Measurements from ENCODE around the gene IRF5.

The IRF5 gene

GRCh38 chr7:128948976-128949760 is 11.4 kb downstream of the IRF5 start:
- peaks cover 96% of the 10 kb centered on the region for H3K36me3 ChIP-seq (ENCODE audit: insufficient read depth, low read length)
- H4K20me1 ChIP-seq (ENCODE audit: insufficient read depth, low read length, poor library complexity, severe bottlenecking), result peaks cover 6% of the 10 kb centered on the region

DNA sequence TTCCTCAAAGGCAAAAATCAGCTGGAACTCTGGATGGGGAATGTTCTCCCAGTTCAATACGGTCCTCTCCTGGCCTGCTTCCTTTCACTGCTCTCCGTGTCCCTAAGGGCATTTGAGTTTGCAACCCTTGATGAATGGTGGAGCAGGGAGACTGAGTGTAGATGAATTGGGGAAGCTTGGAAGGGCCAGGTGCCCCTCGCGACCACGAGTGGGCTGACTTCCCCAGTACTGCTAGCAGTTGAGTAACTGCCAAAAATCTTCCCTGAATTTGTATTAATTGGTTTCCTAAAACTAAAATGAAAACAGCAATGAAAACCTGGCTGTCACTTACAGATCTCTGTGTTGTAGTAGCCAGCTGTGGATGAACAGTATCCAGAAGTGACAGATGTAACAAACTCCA is 13.6 kb downstream of the IRF5 start:
- Histone ChIP-seq H3F3A (ENCODE audit: low read depth) (peaks cover 3% of the 10 kb centered on the region; the same call in 1 of the 2 replicates), H3K9ac (ENCODE audit: low read depth, low read length, poor library complexity, severe bottlenecking) (no peak overlapping the region), H3K4me1 (ENCODE audit: insufficient read depth, low read length, poor library complexity, severe bottlenecking) (no peaks in the 10 kb centered on the region), H3K4me3 (ENCODE audit: low read length, poor library complexity, severe bottlenecking) (no peak overlapping the region), H3K79me2 (ENCODE audit: insufficient read depth, low read length) (peaks cover 6% of the 10 kb centered on the region; the same call in 1 of the 2 replicates), H4K20me1 (ENCODE audit: insufficient read depth, low read length, poor library complexity, severe bottlenecking) (no peaks in the 10 kb centered on the region), H3K27me3 (ENCODE audit: insufficient read depth, low read length, poor library complexity, severe bottlenecking) (no peaks in the 10 kb centered on the region), H3K36me3 (ENCODE audit: insufficient read depth, low read length) (peaks cover 94% of the 10 kb centered on the region), H3K4me2 (ENCODE audit: low read depth, low read length, poor library complexity, severe bottlenecking) (no peak overlapping the region), H3K9me2 (replicated peaks; ENCODE audit: low read depth, low read length) (no peaks in the 10 kb centered on the region), H3K9me3 (ENCODE audit: insufficient read depth, low read depth, low read length) (no peaks in the 10 kb centered on the region), H2AFZ (ENCODE audit: low read length) (no peak overlapping the region)
- TF ChIP-seq CTCF (conservative IDR thresholded peaks at IDR 0.05; ENCODE audit: low read length) (no peak), EZH2phosphoT487 (IDR thresholded peaks at IDR 0.05; ENCODE audit: borderline replicate concordance) (no peak)

More at GRCh38 chr7:128948976-128949760, 11.4 kb downstream of the IRF5 start:
- H3F3A ChIP-seq (ENCODE audit: low read depth), result peaks cover 3% of the 10 kb centered on the region; the same call in 1 of the 2 replicates
- no peak overlapping the region for H3K4me3 ChIP-seq (ENCODE audit: low read length, poor library complexity, severe bottlenecking)
- TF ChIP-seq EZH2phosphoT487 (IDR thresholded peaks at IDR 0.05; ENCODE audit: borderline replicate concordance) (no peak), CTCF (conservative IDR thresholded peaks at IDR 0.05; ENCODE audit: low read length) (no peak)
- H3K9ac ChIP-seq (ENCODE audit: low read depth, low read length, poor library complexity, severe bottlenecking), result no peak overlapping the region
- no peak overlapping the region for H2AFZ ChIP-seq (ENCODE audit: low read length)
- no peaks in the 10 kb centered on the region for H3K9me3 ChIP-seq (ENCODE audit: insufficient read depth, low read depth, low read length)
- peaks cover 28% of the 10 kb centered on the region for H3K79me2 ChIP-seq (ENCODE audit: insufficient read depth, low read length)
- no peak overlapping the region for H3K4me2 ChIP-seq (ENCODE audit: low read depth, low read length, poor library complexity, severe bottlenecking)
- no peaks in the 10 kb centered on the region for H3K27me3 ChIP-seq (ENCODE audit: insufficient read depth, low read length, poor library complexity, severe bottlenecking)
- H3K9me2 ChIP-seq (replicated peaks; ENCODE audit: low read depth, low read length), result no peaks in the 10 kb centered on the region
- peaks cover 8% of the 10 kb centered on the region for H3K4me1 ChIP-seq (ENCODE audit: insufficient read depth, low read length, poor library complexity, severe bottlenecking)

GRCh38 chr7:128954150-128954549 is 16.4 kb downstream of the IRF5 start:
- no peak overlapping the region for H3K4me3 ChIP-seq (ENCODE audit: low read length, poor library complexity, severe bottlenecking)
- H3K9ac ChIP-seq (ENCODE audit: low read depth, low read length, poor library complexity, severe bottlenecking), result no peak overlapping the region
- H3F3A ChIP-seq (ENCODE audit: low read depth), result peaks cover 3% of the 10 kb centered on the region; the same call in 1 of the 2 replicates
- H3K4me2 ChIP-seq (ENCODE audit: low read depth, low read length, poor library complexity, severe bottlenecking), result no peak overlapping the region
- H3K9me2 ChIP-seq (replicated peaks; ENCODE audit: low read depth, low read length), result no peaks in the 10 kb centered on the region
- no peaks in the 10 kb centered on the region for H3K27me3 ChIP-seq (ENCODE audit: insufficient read depth, low read length, poor library complexity, severe bottlenecking)
- no peak overlapping the region for H2AFZ ChIP-seq (ENCODE audit: low read length)
- H4K20me1 ChIP-seq (ENCODE audit: insufficient read depth, low read length, poor library complexity, severe bottlenecking), result no peaks in the 10 kb centered on the region
- H3K4me1 ChIP-seq (ENCODE audit: insufficient read depth, low read length, poor library complexity, severe bottlenecking), result no peaks in the 10 kb centered on the region
- H3K36me3 ChIP-seq (ENCODE audit: insufficient read depth, low read length), result peaks cover 91% of the 10 kb centered on the region
- no peak for TF ChIP-seq EZH2phosphoT487 (IDR thresholded peaks at IDR 0.05; ENCODE audit: borderline replicate concordance)
- TF ChIP-seq CTCF (conservative IDR thresholded peaks at IDR 0.05; ENCODE audit: low read length), result no peak
- H3K9me3 ChIP-seq (ENCODE audit: insufficient read depth, low read depth, low read length), result no peaks in the 10 kb centered on the region
- no peaks in the 10 kb centered on the region for H3K79me2 ChIP-seq (ENCODE audit: insufficient read depth, low read length)
